ENCODE measurements around the gene LY6G5C. TPM values are rescaled to one million over a fixed set of nuclear protein-coding genes. Genes with fewer than 3 reads are reported as not detected.

Gene LY6G5C
- total RNA-seq, 3 donors from 2014 or later, result 0.33 to 1.9 (median 0.64) TPM

GRCh38 chr6:31669676-31670075 lies 11.2 kb downstream of the LY6G5C start, which contains the start of gene LY6G5B:
Gene LY6G5B, plus strand, starts transcription at chr6:31669976. Its CDS starts 975 bp downstream, at chr6:31670951.
- H3K4me3 ChIP-seq, result no peak within 1 kb of the TSS
- intact Hi-C loops (cut with DNase I; ENCODE audit: low total_unique reads), result no loop called here
- no peak for TF ChIP-seq POLR2A (IDR thresholded peaks at IDR 0.05)
- H3K27me3 ChIP-seq, result no peaks in the 10 kb centered on the region
- H3K36me3 ChIP-seq, result no peaks in the 10 kb centered on the region
- H3K9me3 ChIP-seq, result no peaks in the 10 kb centered on the region
- DNase-seq (ENCODE audit: low spot score in 2 of 2), result no peak
- no peak within 1 kb of the TSS for H3K27ac ChIP-seq
- peaks cover 7 to 12% of the 10 kb centered on the region in 2 donors for H3K4me1 ChIP-seq

DNA sequence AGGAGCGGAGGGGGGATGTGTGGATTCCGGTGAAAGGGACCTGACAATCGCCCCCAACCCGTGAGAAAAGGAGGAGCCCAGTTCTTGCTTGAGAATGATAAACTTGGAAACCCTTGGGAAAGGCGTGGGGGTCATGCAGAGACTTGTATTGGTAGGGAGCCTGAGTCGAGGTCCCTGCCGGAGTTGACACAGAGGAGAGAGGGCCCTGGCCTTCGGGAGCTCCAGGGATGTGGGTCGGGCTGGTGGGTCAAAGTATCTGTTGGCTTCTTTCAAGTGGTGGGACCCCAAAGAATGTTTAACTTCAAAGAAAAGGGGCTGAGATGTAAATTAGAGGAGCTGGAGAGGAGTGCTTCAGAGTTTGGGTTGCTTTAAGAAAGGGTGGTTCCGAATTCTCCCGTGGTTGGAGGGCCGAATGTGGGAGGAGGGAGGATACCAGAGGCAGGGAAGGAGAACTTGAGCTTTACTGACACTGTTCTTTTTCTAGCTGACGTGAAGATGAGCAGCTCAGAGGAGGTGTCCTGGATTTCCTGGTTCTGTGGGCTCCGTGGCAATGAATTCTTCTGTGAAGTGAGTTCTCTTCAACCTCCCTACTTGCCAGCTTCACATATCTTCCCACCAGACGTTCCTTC lies 14.4 kb downstream of the LY6G5C start:
- Histone ChIP-seq H3K4me1 (peaks cover 10 to 25% of the 10 kb centered on the region in 2 donors), H3K9me3 (no peaks in the 10 kb centered on the region), H3K4me3 (peak overlapping the region; percentile 65 to 87 (median 76)), H3K27ac (peak overlapping the region; percentile 97 to 98), H3K36me3 (no peaks in the 10 kb centered on the region), H3K27me3 (no peaks in the 10 kb centered on the region)
- DNase-seq (ENCODE audit: low spot score in 2 of 2), result no peak
- TF ChIP-seq POLR2A (IDR thresholded peaks at IDR 0.05) (no peak), POLR2AphosphoS5 (IDR thresholded peaks at IDR 0.05) (no peak), CTCF (IDR thresholded peaks at IDR 0.05) (no peak)
- intact Hi-C loops (cut with DNase I; ENCODE audit: low total_unique reads), result no loop called here

- intact Hi-C loops (cut with DNase I; ENCODE audit: low total_unique reads), result no loop called here
- no peaks in the 10 kb centered on the region for H3K9me3 ChIP-seq
- TF ChIP-seq POLR2A (IDR thresholded peaks at IDR 0.05), result peak; percentile 64
- no peak for TF ChIP-seq CTCF (IDR thresholded peaks at IDR 0.05)
- TF ChIP-seq POLR2AphosphoS5 (IDR thresholded peaks at IDR 0.05), result peak; percentile 67 to 95 (median 92)
- H3K4me1 ChIP-seq, result peaks cover 10 to 25% of the 10 kb centered on the region in 2 donors
- H3K4me3 ChIP-seq, result peak within 1 kb of the TSS; percentile 65 to 87 (median 76)
- H3K27ac ChIP-seq, result peak within 1 kb of the TSS; percentile 97 to 98
- H3K27me3 ChIP-seq, result no peaks in the 10 kb centered on the region
- no peaks in the 10 kb centered on the region for H3K36me3 ChIP-seq
- peak; percentile 98 to 99 for DNase-seq (ENCODE audit: low spot score in 2 of 2)
Observed at GRCh38 chr6:31665501-31666336, 15.1 kb downstream of the LY6G5C start, which contains the start of gene CSNK2B. Gene CSNK2B, plus strand, starts transcription at chr6:31666080. Its CDS starts 752 bp downstream, at chr6:31666832.

- H3K36me3 ChIP-seq, result no peaks in the 10 kb centered on the region
- intact Hi-C loops (cut with DNase I; ENCODE audit: low total_unique reads), result no loop called here
- no peaks in the 10 kb centered on the region for H3K27me3 ChIP-seq
- peak within 1 kb of the TSS; percentile 65 to 87 (median 76) for H3K4me3 ChIP-seq
- TF ChIP-seq POLR2A (IDR thresholded peaks at IDR 0.05) (no peak), POLR2AphosphoS5 (IDR thresholded peaks at IDR 0.05) (peak; percentile 45 to 82 (median 73))
- DNase-seq (ENCODE audit: low spot score in 2 of 2), result peak; percentile 81 to 90
- H3K4me1 ChIP-seq, result peaks cover 10 to 25% of the 10 kb centered on the region in 2 donors
- peak within 1 kb of the TSS; percentile 97 to 98 for H3K27ac ChIP-seq
- no peaks in the 10 kb centered on the region for H3K9me3 ChIP-seq
Observed at GRCh38 chr6:31664790-31665500, 15.9 kb downstream of the LY6G5C start, which contains the start of gene GPANK1. Gene GPANK1, minus strand, starts transcription at chr6:31664997. Its CDS starts 519 bp downstream, at chr6:31664478.

DNA sequence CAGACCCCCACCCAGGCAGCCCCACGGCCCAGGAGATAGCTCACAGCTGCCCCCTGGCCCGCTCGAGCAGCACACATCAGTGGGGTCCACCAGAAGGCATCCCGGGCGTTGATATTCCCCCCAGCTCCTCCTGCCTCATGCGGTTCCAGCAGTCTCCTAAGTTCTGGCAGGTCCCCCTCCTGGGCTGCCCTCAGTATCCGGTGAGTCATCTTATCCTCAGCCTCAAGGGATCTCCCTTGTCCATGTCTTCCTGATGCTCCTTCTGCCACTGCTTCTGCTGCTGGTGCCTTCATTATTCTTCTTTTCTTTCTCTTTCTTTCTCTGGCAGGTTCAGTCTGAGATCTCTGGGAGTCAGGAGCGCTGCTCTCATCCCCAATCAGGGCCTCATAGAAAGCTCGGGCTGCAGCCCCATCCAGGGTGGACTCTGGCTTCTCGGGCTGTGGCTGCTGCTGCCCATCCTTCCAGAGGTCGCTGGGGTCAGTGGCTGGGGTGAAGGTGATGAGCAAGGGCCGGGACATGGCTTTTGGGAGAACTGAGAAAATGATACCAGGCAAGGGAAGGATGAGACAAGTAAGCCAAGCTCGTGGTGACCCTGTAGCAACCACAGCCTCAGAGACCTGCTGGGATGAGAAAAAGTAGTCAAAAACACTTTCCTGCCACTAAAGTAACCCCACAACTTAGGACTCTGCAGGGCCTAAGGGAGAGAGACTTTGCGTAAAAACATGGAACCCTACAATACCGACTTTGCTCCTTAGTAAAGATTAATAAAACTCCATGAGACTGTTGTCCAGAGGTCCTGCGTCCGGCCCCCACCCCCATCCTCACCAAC lies 16.7 kb downstream of the LY6G5C start:
- H3K4me3 ChIP-seq, result peak overlapping the region; percentile 65 to 87 (median 76)
- intact Hi-C loops (cut with DNase I; ENCODE audit: low total_unique reads), result no loop called here
- peak overlapping the region; percentile 97 to 98 for H3K27ac ChIP-seq
- no peaks in the 10 kb centered on the region for H3K9me3 ChIP-seq
- H3K27me3 ChIP-seq, result no peaks in the 10 kb centered on the region
- DNase-seq (ENCODE audit: low spot score in 2 of 2), result no peak
- TF ChIP-seq POLR2AphosphoS5 (IDR thresholded peaks at IDR 0.05) (peak in 1 of 3 donors; percentile 61), CTCF (IDR thresholded peaks at IDR 0.05) (no peak), POLR2A (IDR thresholded peaks at IDR 0.05) (no peak)
- H3K36me3 ChIP-seq, result no peaks in the 10 kb centered on the region
- H3K4me1 ChIP-seq, result peaks cover 16 to 29% of the 10 kb centered on the region in 2 donors
